CD14-positive monocyte (primary cell): ENCODE measurements around the gene SLC25A25. TPM values are rescaled to one million over a fixed set of nuclear protein-coding genes. Genes with fewer than 3 reads are reported as not detected.

Experiments
- DNase-seq, 3 donors: peaks; one replicate each; pipeline ENCODE4 v3.0.0-alpha.2; 2011 to 2022
- H2AFZ ChIP-seq: 2 replicates; pipeline ENCODE4 v1.6.0; 2012; ENCODE audit warnings: mild to moderate bottlenecking, low read depth, low read length, inconsistent platforms; ENCODE audit not compliant: insufficient read depth, poor library complexity, severe bottlenecking
- H3K27ac ChIP-seq, 2 donors: 1 replicate in 1 of 2; 2 replicates in 1 of 2; pipeline ENCODE4 v1.5.1; 2012 to 2013; ENCODE audit warnings: low read length in 2 of 2, control low read depth in 1 of 2, inconsistent platforms in 1 of 2, low read depth in 1 of 2, mild to moderate bottlenecking in 1 of 2
- H3K27me3 ChIP-seq, 2 donors: one replicate each; pipeline versions ENCODE4 v1.6.0 to v1.6.1; 2011 to 2013; ENCODE audit warnings: low read length in 2 of 2; ENCODE audit not compliant: control insufficient read depth in 2 of 2, insufficient read depth in 2 of 2
- H3K36me3 ChIP-seq, 2 donors: replicated peaks in 1 of 2; 1 replicate in 1 of 2; 2 replicates in 1 of 2; pipeline versions ENCODE4 v1.5.1 to v1.6.1; 2012 to 2013; ENCODE audit warnings: low read length in 2 of 2, control low read depth in 1 of 2, inconsistent platforms in 1 of 2, mild to moderate bottlenecking in 1 of 2; ENCODE audit not compliant: insufficient read depth in 2 of 2, control insufficient read depth in 1 of 2
- H3K4me1 ChIP-seq, 2 donors: 1 replicate in 1 of 2; 2 replicates in 1 of 2; pipeline versions ENCODE4 v1.5.1 to v1.6.1; 2012 to 2013; ENCODE audit warnings: low read length in 2 of 2, control low read depth in 1 of 2, inconsistent platforms in 1 of 2, mild to moderate bottlenecking in 1 of 2, moderate library complexity in 1 of 2; ENCODE audit not compliant: insufficient read depth in 2 of 2, control insufficient read depth in 1 of 2
- H3K4me2 ChIP-seq: replicated peaks from 2 replicates; pipeline ENCODE3; 2012; ENCODE audit warnings: low read length, moderate library complexity, mild to moderate bottlenecking; ENCODE audit not compliant: poor library complexity, severe bottlenecking; ENCODE audit errors: extremely low read depth
- H3K4me3 ChIP-seq, 3 experiments: fragments of 200-600 bp in 1 of 3; sonication (generic) in 1 of 3; replicated peaks in 1 of 3; 1 replicate in 2 of 3; 2 replicates in 1 of 3; pipeline ENCODE4 v1.5.1; 2011 to 2013; ENCODE audit warnings: low read length in 3 of 3, mild to moderate bottlenecking in 3 of 3, control low read depth in 2 of 3, low read depth in 2 of 3, inconsistent platforms in 1 of 3, moderate library complexity in 1 of 3
- H3K79me2 ChIP-seq: 2 replicates; pipeline ENCODE4 v1.6.0; 2012; ENCODE audit warnings: mild to moderate bottlenecking, control low read depth, inconsistent platforms, low read length, moderate library complexity; ENCODE audit not compliant: insufficient read depth
- H3K9ac ChIP-seq: 2 replicates; pipeline ENCODE4 v1.6.0; 2017; ENCODE audit warnings: low read length, mild to moderate bottlenecking; ENCODE audit not compliant: insufficient read depth, poor library complexity, severe bottlenecking
- H3K9me3 ChIP-seq, 2 donors: replicated peaks in 1 of 2; 1 replicate in 1 of 2; 2 replicates in 1 of 2; pipeline versions ENCODE4 v1.5.1 to v1.6.1; 2012 to 2013; ENCODE audit warnings: low read length in 2 of 2, control low read depth in 1 of 2; ENCODE audit not compliant: control insufficient read depth in 1 of 2, insufficient read depth in 1 of 2
- H4K20me1 ChIP-seq: 2 replicates; pipeline ENCODE4 v1.6.0; 2012; ENCODE audit warnings: mild to moderate bottlenecking, low read length, control low read depth, moderate library complexity; ENCODE audit not compliant: insufficient read depth
- H3K27ac Mint-ChIP-seq, 7 donors: one replicate each; pipeline ENCODE4 v1.8.0; 2020; ENCODE audit warnings: mild to moderate bottlenecking in 7 of 7, mixed read lengths in 7 of 7, moderate library complexity in 6 of 7, inconsistent platforms in 2 of 7
- H3K27me3 Mint-ChIP-seq, 3 donors: one replicate each; pipeline ENCODE4 v1.8.0; 2021 to 2022; ENCODE audit warnings: low read depth in 3 of 3, mild to moderate bottlenecking in 3 of 3, mixed read lengths in 3 of 3, moderate library complexity in 3 of 3, inconsistent platforms in 1 of 3
- H3K36me3 Mint-ChIP-seq, 2 donors: one replicate each; pipeline ENCODE4 v1.8.0; 2020; ENCODE audit warnings: mixed read lengths in 2 of 2, inconsistent platforms in 1 of 2, mild to moderate bottlenecking in 1 of 2
- H3K4me1 Mint-ChIP-seq: one replicate; pipeline ENCODE4 v1.8.0; 2020; ENCODE audit warnings: mild to moderate bottlenecking, mixed read lengths
- H3K4me3 Mint-ChIP-seq, 2 donors: one replicate each; pipeline ENCODE4 v1.8.0; 2020; ENCODE audit warnings: mild to moderate bottlenecking in 2 of 2, mixed read lengths in 2 of 2, moderate library complexity in 1 of 2
- H3K9me3 Mint-ChIP-seq, 7 donors: one replicate each; pipeline ENCODE4 v1.8.0; 2020 to 2022; ENCODE audit warnings: mixed read lengths in 7 of 7, mild to moderate bottlenecking in 6 of 7, moderate library complexity in 6 of 7, inconsistent platforms in 2 of 7
- CTCF ChIP-seq: fragments of 200-600 bp; IDR thresholded peaks from one replicate; pipeline ENCODE4 v1.8.0; 2022; ENCODE audit warnings: antibody characterized with exemption, mild to moderate bottlenecking
- WGBS: methylation state at CpG from one replicate; pipeline ENCODE4 v1.1.5; 2013; ENCODE audit warnings: missing lambda C conversion rate; ENCODE audit not compliant: insufficient coverage; 5-methylcytosine and 5-hydroxymethylcytosine counted together
- intact Hi-C, 2 donors: fragments of 100-400 bp; cut with micrococcal nuclease; formaldehyde crosslinking; loops; one replicate each; pipeline versions ENCODE4 v1.15.0 to v1.15.1; 2023
- polyA plus RNA-seq, 3 donors: library from polyadenylated mRNA; depleted of rRNA in 1 of 3; unstranded in 2 of 3; stranded (reverse) in 1 of 3; fragments of 300-500 nt in 2 of 3; fragments of >200 nt in 1 of 3; fragmentation: Illumina TruSeq in 2 of 3; gene quantifications; 1 replicate in 2 of 3; 2 replicates in 1 of 3; pipeline ENCODE4 v1.2.3, GENCODE V29; 2012 to 2021

The SLC25A25 gene
- polyA plus RNA-seq, 3 donors: 5.1 to 43.3 (median 6.3) TPM

DNA sequence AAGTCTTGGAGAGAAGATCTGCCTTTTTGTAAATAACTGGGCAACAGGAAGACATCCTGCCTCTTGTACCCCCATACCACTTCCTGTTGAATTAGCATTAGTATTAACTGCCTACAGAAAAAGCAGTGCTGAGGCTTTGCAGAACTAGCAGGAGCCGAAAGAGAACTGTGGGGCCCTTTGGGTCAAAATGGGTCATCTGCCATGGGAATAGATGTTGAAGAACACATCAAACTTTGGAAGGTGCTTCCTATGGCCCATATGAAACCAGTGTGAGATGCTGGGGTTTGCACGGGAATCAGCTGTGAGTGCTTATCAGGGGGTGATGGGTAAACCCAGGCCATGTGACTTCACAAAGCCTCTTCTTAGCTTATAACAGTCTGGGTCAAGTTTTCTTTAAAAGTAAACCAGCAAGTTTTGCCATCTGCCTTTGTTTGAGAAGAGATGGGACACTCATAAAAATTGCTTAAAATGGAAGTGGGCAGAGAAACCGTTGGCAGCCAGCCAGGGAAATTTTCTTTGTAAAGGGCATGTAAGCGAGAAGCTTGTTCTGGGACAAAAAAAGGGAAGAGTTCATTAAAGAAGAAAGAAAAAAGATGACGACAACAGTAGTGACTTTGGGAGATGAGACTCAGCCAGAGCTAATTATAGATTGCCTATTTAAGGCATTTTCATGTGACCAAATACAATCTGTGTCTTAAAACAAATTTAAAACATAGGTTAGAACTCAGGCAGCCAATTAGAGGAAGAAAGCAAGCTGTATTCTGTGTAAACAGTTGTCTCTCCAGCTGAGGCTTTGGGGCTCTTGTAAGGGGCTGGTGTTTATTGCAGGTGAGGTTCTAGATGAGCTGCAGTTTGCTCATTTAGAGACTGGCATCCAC lies 4.4 kb downstream of the SLC25A25 start:
- WGBS: 0% methylated on average over 3 of the region's 5 CpGs
- H3K9me3 ChIP-seq: no peaks in the 10 kb centered on the region
- Mint-ChIP-seq H3K4me1 (peaks cover 57% of the 10 kb centered on the region), H3K9me3 (peaks cover 0 to 2% (median 0%) of the 10 kb centered on the region in 7 donors), H3K4me3 (peak overlapping the region; percentile 65 to 82), H3K36me3 (peaks cover 9 to 13% of the 10 kb centered on the region in 2 donors), H3K27ac (peak overlapping the region; percentile 96 to 98 (median 97)), H3K27me3 (peaks cover 0 to 6% (median 0%) of the 10 kb centered on the region in 3 donors)
- H3K4me2 ChIP-seq: peak overlapping the region; percentile 74
- no peaks in the 10 kb centered on the region for H3K36me3 ChIP-seq
- peak overlapping the region; percentile 17 for H3K9ac ChIP-seq
- H3K4me1 ChIP-seq: peaks cover 56 to 64% of the 10 kb centered on the region in 2 donors
- intact Hi-C loops: loop anchor here in 1 of 2 donors (2.0 kb wide), 1 partner anchor 26 kb away; no protein-coding TSS in a partner anchor
- H3K27me3 ChIP-seq: no peaks in the 10 kb centered on the region
- H2AFZ ChIP-seq: no peak overlapping the region
- TF ChIP-seq CTCF: no peak
- H3K4me3 ChIP-seq: peak overlapping the region in 2 of 3 experiments; percentile 20 to 64
- peaks cover 8% of the 10 kb centered on the region for H4K20me1 ChIP-seq
- H3K79me2 ChIP-seq: peaks cover 81% of the 10 kb centered on the region
- peak overlapping the region; percentile 75 to 88 for H3K27ac ChIP-seq
- peak; percentile 86 to 96 (median 94) for DNase-seq

DNA sequence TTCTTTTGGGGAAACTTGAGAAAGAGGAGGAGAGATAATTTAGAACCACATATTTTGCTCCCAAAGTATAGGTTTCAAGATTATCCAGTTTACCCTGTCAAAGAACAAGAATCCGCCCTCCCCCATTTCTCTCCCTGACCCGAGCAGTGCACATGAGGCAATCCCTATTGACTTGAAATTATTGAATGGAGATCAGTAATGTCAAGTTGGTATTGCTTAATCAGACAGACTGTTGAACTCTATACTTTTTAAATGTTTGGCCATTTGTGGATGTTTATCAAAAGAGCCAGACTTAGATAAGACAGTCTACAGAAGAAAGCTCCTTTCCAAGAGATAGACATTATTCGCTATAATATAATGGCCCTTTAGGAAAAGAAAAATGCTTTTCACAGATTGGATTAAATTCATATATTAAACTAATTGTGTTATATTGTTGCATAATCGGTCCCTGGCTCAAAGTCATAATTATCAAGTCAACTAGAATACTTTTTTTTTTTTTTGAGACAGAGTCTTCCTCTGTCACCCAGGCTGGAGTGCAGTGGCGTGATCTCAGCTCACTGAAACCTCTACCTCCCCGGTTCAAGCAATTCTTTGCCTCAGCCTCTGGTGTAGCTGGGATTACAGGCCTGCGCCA lies 5.3 kb downstream of the SLC25A25 start:
- peaks cover 18% of the 10 kb centered on the region for H4K20me1 ChIP-seq
- peaks cover 67% of the 10 kb centered on the region for H3K4me1 Mint-ChIP-seq
- no peak for DNase-seq
- intact Hi-C loops: loop anchor here in 1 of 2 donors (2.0 kb wide), 1 partner anchor 25 kb away; no protein-coding TSS in a partner anchor
- H3K4me2 ChIP-seq: peak overlapping the region; percentile 74
- H3K9ac ChIP-seq: no peak overlapping the region
- no peaks in the 10 kb centered on the region for H3K9me3 ChIP-seq
- H3K4me1 ChIP-seq: peaks cover 66 to 74% of the 10 kb centered on the region in 2 donors
- H3K27me3 Mint-ChIP-seq: peaks cover 0 to 6% (median 0%) of the 10 kb centered on the region in 3 donors
- peak overlapping the region in 1 of 3 experiments; percentile 64 for H3K4me3 ChIP-seq
- peaks cover 0 to 2% (median 0%) of the 10 kb centered on the region in 7 donors for H3K9me3 Mint-ChIP-seq
- peak overlapping the region; percentile 75 to 88 for H3K27ac ChIP-seq
- H3K79me2 ChIP-seq: peaks cover 86% of the 10 kb centered on the region
- H3K36me3 ChIP-seq: no peaks in the 10 kb centered on the region
- WGBS: no CpG with 5 or more reads among the region's 7 CpGs
- H3K4me3 Mint-ChIP-seq: peak overlapping the region; percentile 20 to 82
- peak overlapping the region; percentile 96 to 98 (median 97) for H3K27ac Mint-ChIP-seq
- no peak for TF ChIP-seq CTCF
- no peaks in the 10 kb centered on the region for H3K27me3 ChIP-seq
- no peak overlapping the region for H2AFZ ChIP-seq
- peaks cover 11 to 13% of the 10 kb centered on the region in 2 donors for H3K36me3 Mint-ChIP-seq
